GM21381 (cell line): ENCODE results near the gene RHOT2.

Source experiments
- ATAC-seq: cut with Tn5 transposase; IDR thresholded peaks from one replicate; pipeline ENCODE4 v1.9.1; 2021; ENCODE audit warnings: mild to moderate bottlenecking, moderate library complexity; ENCODE audit not compliant: unreplicated experiment

Gene RHOT2

DNA sequence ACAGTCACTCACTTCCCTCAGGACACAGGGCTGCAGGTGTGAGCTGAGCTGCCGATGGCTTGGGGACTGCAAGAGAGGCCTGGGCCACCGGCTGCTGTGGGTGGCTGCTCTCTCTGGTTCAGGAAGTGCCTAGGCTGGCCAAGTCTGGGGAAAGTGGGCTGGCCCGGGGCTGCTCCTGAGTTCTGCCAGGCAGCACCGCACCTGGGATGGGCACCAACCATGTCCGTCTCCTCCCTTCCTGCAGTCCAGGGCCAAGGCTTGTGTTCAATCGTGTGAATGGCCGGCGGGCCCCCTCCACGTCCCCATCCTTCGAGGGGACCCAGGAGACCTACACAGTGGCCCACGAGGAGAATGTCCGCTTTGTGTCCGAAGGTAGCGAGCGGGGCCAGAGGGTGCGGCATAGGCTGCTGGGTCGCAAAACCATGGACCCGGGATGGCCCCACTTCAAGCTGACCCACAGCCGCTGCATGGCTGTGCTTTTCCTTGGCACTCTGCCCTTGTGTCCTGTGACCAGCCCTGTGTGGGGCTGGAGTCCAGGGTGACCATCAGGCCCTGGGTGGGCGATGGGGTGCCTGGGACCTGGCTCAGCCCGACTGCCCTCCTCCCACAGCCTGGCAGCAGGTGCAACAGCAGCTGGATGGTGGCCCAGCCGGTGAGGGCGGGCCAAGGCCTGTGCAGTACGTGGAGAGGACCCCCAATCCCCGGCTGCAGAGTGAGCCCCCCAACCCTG is 20.6 kb upstream of the RHOT2 start:
- no peak for ATAC-seq

DNA sequence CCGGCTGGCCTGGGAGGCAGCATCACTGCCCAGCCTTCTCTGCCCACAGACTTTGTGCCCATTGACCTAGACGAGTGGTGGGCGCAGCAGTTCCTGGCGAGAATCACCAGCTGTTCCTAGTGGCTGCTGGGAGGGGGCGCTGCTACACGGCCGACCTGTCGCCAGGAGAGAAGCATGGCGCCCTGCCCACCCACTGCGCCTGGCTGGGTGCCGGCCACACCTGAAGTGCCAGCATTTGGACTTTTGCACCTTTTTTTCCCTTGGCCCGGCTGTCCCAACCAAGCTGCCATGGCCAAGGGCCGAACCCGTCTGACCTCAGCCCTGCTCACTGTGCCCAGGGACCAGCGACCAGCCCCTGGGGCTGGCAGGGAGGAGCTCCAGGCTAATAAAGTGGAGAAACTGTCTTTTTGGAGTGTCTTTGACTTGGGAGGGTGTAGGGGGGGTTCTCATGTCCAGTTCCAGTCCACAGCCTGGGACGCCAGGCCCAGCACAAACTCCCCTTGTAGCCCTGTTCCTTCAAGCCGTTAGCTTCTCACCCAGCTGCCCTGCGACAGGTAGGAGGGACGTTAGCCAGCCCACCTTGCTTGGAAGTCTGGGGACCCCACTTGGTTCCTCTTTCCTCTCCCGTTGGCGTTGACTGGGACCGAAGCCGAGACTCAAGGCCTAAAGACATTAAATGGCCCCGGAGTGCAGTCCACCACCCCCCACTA is 19.7 kb upstream of the RHOT2 start:
- no peak for ATAC-seq

DNA sequence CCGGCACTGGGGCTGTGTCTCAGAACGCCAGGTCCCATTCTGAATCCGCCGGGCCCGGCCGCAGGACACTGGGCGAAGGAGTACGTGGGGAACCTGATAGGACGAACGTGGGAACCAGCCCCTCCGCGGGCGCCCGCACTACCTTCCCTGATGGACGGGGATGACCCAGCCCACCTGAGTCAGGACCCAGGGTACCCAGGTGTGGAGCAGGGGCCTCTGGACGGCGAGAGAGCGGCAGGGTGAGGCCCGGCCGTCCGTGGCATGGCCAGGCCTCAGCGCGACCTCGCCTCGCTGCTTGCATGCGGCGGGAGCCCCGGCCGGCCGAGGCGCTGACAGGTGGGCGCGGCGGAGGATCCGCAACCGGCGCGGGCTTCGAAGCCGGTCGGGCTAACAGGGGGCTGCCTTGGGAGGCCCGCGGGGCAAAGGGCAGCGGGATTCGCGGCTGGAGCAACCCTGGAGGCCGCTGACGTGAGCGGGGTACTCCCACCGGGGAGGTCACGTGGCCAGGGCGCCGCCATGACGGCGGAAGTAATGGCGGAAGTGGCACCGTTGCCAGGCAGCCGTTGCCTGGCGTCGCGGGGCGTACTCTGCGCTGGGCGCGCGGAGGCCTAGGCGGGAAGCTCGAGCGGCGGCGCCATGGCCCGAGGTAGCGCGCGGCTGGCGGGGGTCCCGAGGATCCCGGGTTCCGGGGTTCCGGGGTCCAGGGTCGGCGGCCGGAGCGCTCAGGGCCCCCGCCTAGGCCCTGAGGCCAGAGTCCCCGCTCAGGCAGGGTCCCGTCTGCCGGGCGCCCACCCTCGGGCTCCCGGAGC is 18.9 kb upstream of the RHOT2 start, which contains the start of gene WDR90:
WDR90 (plus strand) TSS at position 585 of the 809 bp plus-strand sequence; CDS start at position 637, 52 bp downstream.
- ATAC-seq, result peak; percentile 75

DNA sequence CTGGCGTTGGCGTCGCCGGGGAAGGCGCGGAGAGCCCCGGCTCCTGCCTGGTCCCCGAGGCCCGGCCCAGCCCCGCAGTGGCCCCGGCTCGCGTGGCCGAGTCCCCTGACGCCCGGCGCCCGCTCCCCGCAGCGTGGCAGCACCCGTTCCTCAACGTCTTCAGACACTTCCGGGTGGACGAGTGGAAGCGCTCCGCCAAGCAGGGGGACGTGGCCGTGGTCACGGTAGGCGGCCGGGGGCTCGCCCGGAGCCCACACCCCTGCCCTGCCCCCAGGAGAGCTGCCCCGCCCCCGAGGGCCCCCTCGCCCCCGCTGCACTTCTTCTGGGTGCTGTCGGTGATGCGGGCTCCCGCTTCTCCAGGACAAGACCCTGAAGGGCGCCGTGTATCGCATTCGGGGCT is 18.3 kb upstream of the RHOT2 start:
- no peak for ATAC-seq

DNA sequence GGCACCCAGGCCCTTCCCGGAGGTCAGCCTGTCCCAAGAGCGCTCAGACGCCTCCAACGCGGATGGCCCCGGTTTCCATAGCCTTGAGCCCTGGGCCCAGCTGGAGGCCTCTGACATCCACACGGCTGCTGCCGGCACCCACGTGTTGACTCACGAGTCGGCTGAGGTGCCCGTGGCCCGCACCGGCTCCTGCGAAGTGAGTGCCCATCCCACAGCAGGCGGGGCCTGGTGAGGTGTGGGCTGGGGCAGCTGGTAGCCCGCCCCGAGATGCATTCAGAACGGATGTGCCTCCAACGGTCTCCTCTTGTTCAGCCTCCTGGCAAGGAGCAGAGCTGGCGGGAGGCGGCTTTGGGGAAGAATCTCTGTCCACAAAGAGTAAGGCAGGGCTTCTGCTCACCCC is 16.1 kb upstream of the RHOT2 start:
- ATAC-seq, result no peak

DNA sequence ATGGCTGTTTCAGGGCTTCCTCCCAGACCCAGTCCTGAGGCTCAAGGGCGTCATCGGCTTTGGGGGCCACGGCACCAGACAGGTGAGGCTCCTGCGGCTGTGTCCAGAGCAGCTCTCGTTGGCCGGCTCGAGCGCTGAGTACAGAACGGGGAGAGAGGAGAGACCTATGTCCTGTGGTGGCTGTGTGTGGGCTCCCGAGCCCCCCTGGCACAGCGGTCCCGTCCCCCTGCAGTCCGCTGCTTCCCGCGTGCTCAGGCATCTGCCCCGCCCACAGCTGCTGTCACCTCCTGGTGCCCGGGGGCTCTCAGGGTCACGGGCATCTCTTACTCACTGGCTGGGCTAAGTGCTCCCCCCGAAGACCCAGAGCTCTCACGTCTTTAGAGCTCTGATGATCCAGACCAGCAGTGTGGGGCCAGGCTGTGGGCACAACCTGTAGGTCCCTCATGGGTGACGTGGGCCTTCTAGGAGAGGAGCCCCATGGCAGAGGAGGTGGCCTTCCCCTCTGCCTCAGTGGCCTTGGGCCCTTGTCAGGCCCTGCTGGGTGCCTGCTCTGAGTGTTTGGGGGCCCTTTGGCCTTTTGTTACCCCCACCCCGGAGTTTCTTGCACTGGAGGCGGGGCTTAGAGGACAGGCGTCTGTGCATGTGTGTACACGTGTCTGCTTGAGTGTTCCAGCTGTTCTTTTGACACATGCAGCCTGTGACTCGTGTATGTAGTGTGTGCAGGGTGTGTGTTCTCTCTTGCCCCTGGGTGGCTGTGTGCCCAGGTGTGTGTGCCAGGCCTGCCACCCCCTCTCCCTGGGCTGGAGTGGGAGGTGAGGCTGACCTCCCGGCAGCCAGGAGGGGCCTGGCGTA is 15.3 kb upstream of the RHOT2 start:
- no peak for ATAC-seq

DNA sequence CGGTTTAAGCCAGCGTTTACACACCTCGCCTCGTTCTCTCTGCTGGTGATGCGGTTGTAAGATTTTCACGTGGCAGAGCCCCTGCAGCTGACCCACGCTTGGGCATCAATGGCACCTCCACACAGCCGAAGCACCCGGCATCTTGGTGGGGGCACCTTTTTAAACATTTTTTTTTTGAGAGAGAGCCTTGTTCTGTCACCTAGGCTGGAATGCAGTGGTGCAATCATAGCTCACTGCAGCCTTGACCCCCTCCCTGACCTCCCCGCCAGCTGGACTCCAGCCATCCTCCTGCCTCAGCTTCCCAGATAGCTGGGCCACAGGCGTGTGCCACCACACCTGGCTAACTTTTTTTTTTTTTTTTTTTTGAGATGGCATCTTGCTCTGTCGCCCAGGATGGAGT is 13.9 kb upstream of the RHOT2 start:
- ATAC-seq, result no peak

DNA sequence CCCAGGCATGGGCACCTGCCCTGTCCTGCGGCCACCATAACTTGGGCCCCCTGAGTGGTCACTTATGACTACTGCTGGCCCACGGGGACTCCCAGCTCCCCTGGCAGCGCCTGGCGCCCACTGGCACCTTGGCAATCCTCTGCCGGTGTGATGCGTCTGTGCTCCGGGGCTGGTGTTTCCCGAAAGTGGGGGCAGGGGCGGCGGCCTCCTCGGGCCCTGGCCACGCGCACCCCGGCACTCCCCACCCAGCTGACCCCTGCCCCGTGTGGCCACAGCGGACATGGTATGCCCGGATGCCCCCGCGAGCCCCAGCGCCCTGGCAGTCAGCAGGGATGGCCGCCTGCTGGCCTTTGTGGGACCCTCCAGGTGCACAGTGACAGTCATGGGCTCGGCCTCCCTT is 10.4 kb upstream of the RHOT2 start:
- ATAC-seq, result no peak

DNA sequence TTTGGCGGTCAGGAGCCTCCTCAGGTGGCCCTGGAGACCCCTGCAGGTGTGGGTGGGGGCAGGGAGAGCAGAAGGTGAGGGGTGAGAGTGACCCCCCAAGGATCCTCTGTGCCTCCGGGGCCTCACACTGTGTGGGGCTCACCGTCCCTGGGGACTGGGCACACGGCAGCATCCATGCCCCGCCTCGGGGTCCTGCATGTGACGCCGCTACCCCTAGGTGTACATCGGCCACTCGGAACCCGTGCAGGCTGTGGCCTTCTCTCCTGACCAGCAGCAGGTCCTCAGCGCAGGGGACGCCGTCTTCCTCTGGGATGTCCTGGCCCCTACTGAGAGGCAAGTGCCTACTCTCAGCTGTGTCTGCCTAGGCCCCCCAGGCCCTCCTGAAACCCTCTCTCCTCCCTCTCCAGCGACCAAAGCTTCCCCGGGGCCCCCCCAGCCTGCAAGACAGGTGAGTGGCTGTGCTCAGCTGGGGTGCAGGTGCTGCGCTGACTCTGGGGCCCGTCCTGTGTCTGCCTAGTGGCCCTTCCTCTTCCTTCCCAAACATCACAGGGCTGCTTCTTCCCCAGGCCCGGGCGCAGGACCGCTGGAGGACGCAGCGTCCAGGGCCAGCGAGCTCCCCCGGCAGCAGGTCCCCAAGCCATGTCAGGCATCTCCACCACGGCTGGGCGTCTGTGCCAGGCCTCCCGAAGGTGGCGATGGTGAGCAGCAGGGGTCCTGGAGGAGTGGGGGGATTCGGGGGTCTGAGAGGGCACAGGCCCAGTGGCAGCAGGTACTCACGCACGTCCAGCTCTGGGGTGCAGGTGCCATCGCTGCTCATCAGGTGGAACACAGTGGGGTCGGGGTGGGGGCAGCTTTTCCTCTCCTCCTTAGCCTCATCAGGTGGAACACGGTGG is 9.0 kb upstream of the RHOT2 start:
- ATAC-seq, result no peak

DNA sequence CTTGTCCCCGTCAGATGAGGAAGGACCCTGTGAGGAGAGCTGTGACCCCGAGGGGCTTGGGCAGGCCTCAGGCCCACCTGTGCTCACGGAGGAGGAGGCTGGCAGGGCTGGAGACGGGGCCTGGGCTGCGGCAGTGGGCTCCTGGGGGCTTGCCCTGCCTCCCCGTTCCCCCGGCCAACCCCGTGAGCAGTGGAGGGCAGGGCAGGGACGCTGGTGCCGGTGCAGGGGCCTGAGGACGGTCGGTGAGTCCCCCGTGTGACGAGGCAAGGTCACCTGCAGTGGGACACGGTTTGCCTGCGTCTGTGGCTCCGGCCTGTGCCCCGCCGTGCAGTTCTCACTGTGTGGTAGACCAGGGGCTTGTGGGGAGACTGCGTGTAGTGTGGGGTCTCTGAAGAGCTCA is 8.3 kb upstream of the RHOT2 start:
- no peak for ATAC-seq

DNA sequence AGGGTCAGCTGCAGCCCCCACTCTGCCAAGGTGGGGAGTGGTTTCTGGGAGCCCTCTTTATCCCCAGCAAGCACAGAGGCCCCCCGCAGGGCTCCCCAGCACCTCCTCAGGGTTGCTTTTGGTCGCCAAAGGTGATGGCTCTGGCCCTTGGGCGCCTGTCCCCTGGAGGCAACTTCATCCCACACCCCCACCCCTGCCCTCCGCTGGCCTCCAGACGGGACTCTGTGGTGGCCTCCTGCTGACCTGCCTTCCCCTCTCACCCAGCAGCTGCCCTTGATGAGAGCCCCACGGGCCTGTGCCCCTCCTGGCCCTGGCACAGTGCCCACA is 7.8 kb upstream of the RHOT2 start:
- no peak for ATAC-seq

DNA sequence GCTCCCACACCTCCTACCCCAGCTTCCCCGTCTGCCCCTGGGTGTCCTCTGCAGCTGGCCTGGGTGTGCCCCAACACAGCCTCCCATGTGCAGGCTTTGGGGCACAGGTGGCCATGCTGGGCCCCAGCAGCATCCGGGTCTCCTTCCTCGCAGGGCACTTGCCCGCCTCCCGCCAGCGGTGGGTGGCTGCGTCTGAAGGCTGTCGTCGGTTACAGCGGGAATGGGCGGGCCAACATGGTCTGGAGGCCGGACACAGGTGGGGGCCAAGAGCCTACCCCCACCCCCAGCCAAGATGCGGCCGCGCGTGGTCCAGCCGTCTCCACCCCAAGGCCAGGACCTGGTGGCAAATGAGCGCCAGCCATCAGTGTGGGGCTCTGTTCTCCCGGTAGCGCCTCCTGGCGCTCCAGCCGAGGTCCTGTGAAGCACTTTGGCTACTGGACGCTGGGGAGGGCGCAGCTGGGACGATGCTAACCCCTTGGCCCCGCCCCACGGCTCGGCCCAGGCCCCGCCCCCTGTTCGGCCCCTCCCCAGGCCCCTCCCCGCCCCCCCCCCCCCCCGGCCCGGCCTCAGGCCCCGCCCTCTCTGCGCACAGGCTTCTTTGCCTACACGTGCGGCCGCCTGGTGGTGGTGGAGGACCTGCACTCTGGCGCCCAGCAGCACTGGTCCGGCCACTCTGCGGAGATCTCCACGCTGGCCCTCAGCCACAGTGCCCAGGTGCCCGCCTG is 7.3 kb upstream of the RHOT2 start:
- peak; percentile 56 for ATAC-seq

DNA sequence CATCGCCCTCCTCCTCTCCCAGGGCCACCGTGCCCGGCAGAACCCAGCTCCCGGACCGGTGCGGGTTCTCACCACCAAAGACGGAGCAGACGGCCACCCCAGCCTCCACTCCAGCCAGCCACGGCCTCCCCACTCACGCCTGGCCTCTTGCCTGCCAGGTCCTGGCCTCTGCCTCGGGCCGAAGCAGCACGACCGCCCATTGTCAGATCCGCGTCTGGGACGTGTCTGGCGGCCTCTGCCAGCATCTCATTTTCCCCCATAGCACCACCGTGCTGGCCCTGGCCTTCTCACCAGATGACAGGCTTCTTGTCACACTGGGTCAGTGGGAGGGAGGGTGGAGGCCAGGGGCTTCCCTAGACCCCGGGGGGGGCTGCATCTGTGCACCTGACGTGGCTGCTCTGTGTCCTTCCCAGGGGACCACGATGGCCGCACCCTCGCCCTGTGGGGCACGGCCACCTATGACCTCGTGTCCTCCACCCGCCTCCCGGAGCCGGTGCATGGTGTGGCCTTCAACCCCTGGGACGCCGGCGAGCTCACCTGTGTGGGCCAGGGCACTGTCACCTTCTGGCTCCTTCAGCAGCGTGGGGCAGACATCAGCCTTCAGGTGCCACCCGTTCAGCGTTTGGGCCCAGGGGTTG is 6.6 kb upstream of the RHOT2 start:
- ATAC-seq, result no peak

DNA sequence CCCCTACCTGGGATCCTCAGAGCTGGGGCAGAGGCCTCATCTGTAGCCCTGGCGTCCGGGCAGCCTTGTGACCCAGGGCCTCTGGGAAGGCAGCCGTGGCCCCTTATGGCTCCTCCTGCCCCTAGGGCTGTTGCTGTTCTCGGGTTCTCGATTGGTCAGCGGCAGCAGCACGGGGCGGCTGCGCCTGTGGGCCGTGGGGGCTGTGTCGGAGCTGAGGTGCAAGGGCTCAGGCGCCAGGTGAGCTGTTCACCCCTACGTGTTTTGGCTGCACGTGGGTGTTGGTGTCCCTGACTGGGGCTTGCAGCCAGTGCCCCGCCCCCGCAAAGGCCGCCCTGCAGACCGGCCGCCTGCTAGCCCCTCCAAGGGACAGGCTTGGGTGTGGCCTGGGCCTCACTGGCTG is 5.8 kb upstream of the RHOT2 start:
- ATAC-seq, result no peak

DNA sequence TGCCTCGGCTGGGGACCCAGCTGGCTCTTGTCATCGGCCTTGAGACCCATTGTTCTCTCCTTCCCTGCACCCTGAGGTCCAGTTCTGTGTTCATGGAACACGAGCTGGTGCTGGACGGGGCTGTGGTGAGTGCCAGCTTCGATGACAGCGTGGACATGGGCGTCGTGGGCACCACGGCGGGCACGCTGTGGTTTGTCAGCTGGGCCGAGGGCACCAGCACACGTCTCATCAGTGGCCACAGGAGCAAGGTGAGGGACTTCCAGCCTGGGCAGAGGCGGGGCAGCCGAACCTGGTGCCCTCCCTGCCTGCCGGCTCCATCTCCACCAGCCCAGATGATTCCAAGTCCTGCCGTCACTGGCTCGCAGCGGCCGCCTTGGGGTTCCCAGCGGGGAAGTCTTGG is 5.3 kb upstream of the RHOT2 start:
- ATAC-seq, result no peak

DNA sequence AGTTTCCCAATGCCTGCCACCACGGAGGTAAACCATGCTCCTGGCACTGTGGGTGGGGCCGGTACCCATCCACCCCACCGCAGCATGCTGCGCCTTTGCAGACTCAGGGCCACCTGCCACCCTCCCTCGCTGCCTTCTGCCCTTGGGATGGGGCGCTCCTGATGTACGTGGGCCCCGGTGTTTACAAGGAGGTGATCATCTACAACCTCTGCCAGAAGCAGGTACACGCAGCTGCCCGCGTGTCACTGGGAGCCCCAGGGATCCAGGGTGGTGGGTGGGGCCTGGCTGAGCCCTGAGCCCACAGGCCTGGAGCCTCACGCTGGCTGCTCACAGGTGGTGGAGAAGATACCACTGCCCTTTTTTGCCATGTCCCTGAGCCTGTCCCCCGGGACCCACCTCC is 1.4 kb upstream of the RHOT2 start:
- ATAC-seq, result no peak

DNA sequence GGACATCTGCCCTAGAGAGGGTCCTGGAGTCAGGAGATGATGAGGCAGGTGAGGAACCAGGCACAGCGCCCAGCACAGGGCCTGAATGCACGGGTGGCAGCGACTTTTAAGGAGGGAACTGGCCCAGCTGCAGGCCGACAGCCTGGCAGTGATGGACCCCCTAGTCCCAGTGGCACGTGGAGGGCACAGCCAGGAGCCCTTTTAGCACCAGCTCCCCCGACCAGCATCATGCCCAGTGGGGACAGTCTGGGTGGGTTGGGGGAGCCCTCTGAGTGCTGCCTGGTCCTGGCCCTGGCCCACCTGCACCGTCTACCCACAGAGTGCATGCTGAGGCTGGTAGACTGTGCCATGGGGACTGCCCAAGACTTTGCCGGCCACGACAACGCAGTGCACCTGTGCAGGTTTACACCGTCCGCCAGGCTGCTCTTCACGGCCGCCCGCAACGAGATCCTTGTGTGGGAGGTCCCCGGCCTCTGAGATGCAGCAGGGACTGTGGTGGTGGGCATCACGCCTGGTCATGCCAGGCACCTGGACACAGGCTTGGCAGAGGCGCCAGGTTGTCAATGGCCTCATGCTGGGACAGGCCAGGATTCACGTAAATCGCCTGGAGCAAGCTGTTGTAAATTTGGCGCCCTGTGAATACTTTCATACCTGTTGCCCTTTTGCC is 686 bp upstream of the RHOT2 start:
- ATAC-seq, result no peak

DNA sequence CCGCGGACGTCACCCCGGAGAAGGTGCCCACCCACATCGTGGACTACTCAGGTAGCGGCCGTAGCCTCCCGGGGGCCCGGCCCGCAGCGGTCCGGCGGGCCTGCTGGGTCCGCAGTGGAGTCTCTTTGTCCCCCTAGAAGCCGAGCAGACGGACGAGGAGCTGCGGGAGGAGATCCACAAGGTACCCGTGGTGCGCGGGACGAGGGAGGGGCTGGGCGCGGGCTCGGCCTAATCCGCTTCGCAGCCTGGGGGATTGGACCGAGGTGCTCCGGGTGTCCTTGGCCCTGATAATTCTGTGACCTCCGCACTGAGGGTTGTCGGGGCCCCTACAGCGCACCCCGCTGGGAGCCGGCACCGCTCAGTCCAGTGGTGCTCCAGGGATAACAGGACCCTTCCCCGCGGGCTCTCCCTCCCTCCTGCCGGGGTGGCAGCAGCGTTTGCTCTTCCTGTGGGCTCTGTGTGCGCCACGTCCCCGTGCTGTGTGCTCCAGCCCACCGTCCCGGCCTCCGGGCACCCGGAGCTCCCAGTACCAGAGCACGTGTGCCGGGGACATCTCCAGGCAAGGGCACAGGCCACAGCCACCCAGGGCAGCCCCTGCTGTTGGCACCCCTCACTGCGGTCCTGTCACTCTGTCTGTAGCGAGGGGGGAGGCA is 713 bp downstream of the RHOT2 start:
- no peak for ATAC-seq
